ENCODE data around the gene KREMEN1. TPM values are rescaled to one million over a fixed set of nuclear protein-coding genes. Genes with fewer than 3 reads are reported as not detected.

KREMEN1 gene
- total RNA-seq, 2 donors from 2014 or later = 8.4 to 13.9 TPM

- no peaks in the 10 kb centered on the region for H3K9me3 ChIP-seq
- H3K36me3 ChIP-seq = no peaks in the 10 kb centered on the region
- no peak overlapping the region for H3K4me3 ChIP-seq
- DNase-seq (ENCODE audit: low spot score) = no peak
- TF ChIP-seq, protein P1, sequence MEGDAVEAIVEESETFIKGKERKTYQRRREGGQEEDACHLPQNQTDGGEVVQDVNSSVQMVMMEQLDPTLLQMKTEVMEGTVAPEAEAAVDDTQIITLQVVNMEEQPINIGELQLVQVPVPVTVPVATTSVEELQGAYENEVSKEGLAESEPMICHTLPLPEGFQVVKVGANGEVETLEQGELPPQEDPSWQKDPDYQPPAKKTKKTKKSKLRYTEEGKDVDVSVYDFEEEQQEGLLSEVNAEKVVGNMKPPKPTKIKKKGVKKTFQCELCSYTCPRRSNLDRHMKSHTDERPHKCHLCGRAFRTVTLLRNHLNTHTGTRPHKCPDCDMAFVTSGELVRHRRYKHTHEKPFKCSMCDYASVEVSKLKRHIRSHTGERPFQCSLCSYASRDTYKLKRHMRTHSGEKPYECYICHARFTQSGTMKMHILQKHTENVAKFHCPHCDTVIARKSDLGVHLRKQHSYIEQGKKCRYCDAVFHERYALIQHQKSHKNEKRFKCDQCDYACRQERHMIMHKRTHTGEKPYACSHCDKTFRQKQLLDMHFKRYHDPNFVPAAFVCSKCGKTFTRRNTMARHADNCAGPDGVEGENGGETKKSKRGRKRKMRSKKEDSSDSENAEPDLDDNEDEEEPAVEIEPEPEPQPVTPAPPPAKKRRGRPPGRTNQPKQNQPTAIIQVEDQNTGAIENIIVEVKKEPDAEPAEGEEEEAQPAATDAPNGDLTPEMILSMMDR (IDR thresholded peaks at IDR 0.05) = no peak
- no peaks in the 10 kb centered on the region for H3K4me1 ChIP-seq (ENCODE audit: control insufficient read depth in 1 of 2, low read depth in 2 of 2)
- no peak for ATAC-seq (ENCODE audit: insufficient number of reproducible peaks, low FRiP score, low read depth)
- H3K27ac ChIP-seq = no peak overlapping the region
- H3K27me3 ChIP-seq (replicated peaks; ENCODE audit: insufficient read depth) = no peaks in the 10 kb centered on the region
Observed at GRCh38 chr22:29195118-29195963, 122.5 kb downstream of the KREMEN1 start.

DNA sequence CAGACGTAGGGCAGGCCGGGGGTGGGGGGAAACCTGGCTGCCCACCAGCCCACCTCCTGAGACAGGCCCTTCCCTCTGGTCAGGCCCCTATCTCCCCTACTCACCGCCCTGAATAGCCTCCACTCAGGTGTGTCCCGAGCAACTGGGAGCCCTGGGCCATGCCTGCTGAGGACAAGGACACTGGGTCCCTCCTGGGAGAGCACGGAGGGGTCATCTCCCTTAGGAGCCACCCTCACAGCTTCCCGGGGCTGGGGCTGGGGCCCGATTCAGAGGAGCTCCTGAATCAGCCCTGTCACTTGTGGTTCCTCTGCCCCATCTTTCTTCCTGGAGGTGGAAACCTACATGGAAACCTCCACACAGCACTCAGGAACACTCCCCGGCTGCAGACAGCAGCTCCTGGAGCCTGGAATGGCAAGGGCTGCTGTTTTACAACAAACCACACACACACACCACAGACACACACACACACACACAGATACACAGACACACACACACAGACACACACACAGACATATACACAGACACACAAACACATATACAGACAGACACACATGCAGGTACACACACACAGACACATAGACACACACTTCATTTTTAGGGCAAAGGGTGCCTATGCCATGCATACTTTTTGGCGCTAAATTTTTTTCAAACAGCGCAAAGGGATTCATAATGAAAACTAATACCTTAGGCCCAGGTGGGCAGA lies 123.3 kb downstream of the KREMEN1 start:
- H3K9me3 ChIP-seq = no peaks in the 10 kb centered on the region
- TF ChIP-seq, protein P1 (IDR thresholded peaks at IDR 0.05) = no peak
- DNase-seq (ENCODE audit: low spot score) = no peak
- H3K27ac ChIP-seq = no peak overlapping the region
- no peak overlapping the region for H3K4me3 ChIP-seq
- ATAC-seq (ENCODE audit: insufficient number of reproducible peaks, low FRiP score, low read depth) = no peak
- H3K4me1 ChIP-seq (ENCODE audit: control insufficient read depth in 1 of 2, low read depth in 2 of 2) = no peaks in the 10 kb centered on the region
- no peaks in the 10 kb centered on the region for H3K36me3 ChIP-seq
- no peaks in the 10 kb centered on the region for H3K27me3 ChIP-seq (replicated peaks; ENCODE audit: insufficient read depth)

DNA sequence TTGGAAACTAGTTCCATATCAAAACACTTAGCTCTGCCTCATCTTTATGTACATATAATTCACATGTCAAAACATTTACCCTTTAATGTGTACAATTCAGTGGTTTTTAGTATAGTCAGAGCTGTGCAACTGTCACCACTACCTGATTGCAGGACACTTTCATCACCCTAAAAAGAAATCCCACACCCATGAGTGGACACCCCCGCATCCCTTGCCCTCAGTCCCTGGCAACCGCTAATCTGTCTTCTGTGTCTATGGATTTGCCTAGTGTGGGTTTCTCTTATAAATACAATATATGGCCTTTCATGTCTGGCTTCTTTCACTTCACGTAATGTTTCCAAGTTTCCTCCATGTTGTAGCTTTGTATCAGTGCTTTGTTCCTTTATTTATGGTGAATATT lies 124.3 kb downstream of the KREMEN1 start:
- no peaks in the 10 kb centered on the region for H3K4me1 ChIP-seq (ENCODE audit: control insufficient read depth in 1 of 2, low read depth in 2 of 2)
- no peak overlapping the region for H3K4me3 ChIP-seq
- H3K27me3 ChIP-seq (replicated peaks; ENCODE audit: insufficient read depth) = no peaks in the 10 kb centered on the region
- no peak overlapping the region for H3K27ac ChIP-seq
- DNase-seq (ENCODE audit: low spot score) (no peak), ATAC-seq (ENCODE audit: insufficient number of reproducible peaks, low FRiP score, low read depth) (no peak)
- no peaks in the 10 kb centered on the region for H3K9me3 ChIP-seq
- TF ChIP-seq, protein P1 (IDR thresholded peaks at IDR 0.05) = no peak
- no peaks in the 10 kb centered on the region for H3K36me3 ChIP-seq

DNA sequence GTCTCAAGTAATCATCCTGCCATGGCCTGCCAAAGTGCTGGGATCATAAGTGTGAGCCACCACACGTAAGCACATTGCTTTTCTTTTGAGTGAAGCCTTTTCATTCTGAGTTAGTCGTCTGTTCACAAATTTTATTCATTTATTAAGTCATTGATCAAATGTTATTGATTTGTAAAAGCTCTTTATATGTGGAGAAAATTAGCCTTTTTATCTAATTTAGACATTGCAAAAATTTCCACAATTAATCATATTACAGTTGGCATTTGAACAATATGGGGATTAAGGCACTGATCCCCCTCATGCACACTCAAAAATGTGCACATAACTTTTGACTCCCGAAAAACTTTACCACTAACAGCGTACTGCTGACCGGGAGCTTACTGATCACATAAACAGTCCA lies 125.4 kb downstream of the KREMEN1 start:
- DNase-seq (ENCODE audit: low spot score) (no peak), ATAC-seq (ENCODE audit: insufficient number of reproducible peaks, low FRiP score, low read depth) (no peak)
- Histone ChIP-seq H3K36me3 (no peaks in the 10 kb centered on the region), H3K27ac (no peak overlapping the region), H3K4me3 (no peak overlapping the region), H3K9me3 (no peaks in the 10 kb centered on the region), H3K4me1 (ENCODE audit: control insufficient read depth in 1 of 2, low read depth in 2 of 2) (no peaks in the 10 kb centered on the region), H3K27me3 (replicated peaks; ENCODE audit: insufficient read depth) (no peaks in the 10 kb centered on the region)
- TF ChIP-seq, protein P1 (IDR thresholded peaks at IDR 0.05) = no peak

GRCh38 chr22:29199702-29200400 lies 127.0 kb downstream of the KREMEN1 start:
- Histone ChIP-seq H3K27ac (no peak overlapping the region), H3K4me1 (ENCODE audit: control insufficient read depth in 1 of 2, low read depth in 2 of 2) (no peaks in the 10 kb centered on the region), H3K36me3 (no peaks in the 10 kb centered on the region), H3K27me3 (replicated peaks; ENCODE audit: insufficient read depth) (no peaks in the 10 kb centered on the region), H3K9me3 (no peaks in the 10 kb centered on the region), H3K4me3 (no peak overlapping the region)
- DNase-seq (ENCODE audit: low spot score) = no peak
- TF ChIP-seq, protein P1 (IDR thresholded peaks at IDR 0.05) = no peak
- ATAC-seq (ENCODE audit: insufficient number of reproducible peaks, low FRiP score, low read depth) = no peak
